Hippocampal formation (tissue), 2 donors: ENCODE data around the gene MRPL14.

Experiments
- DNase-seq, 2 donors: peaks; one replicate each; lab custom pipeline; 2025; lab: John Stamatoyannopoulos, UW

Gene MRPL14

GRCh38 chr6:44080561-44081521, 46.4 kb downstream of the MRPL14 start:
- no peak for DNase-seq

DNA sequence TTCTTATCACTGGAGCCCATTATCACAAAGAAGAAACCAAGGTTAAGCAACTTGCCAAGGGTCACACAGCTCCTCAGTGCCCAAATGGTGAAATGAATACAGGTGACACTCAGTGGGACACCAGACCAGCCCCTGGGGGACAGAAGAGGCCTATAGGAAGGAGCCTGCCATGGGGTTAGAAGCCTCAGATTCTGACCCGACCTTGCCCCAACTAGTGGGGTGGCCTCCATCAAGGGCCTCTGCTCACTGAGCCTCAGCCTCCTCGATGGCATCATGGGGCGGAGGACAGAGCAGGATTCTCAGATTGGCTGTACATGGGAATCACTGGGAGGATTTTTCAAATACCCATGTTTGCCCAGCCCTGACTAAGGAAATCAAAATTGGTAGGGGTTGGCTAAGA, 47.6 kb downstream of the MRPL14 start:
- no peak for DNase-seq

DNA sequence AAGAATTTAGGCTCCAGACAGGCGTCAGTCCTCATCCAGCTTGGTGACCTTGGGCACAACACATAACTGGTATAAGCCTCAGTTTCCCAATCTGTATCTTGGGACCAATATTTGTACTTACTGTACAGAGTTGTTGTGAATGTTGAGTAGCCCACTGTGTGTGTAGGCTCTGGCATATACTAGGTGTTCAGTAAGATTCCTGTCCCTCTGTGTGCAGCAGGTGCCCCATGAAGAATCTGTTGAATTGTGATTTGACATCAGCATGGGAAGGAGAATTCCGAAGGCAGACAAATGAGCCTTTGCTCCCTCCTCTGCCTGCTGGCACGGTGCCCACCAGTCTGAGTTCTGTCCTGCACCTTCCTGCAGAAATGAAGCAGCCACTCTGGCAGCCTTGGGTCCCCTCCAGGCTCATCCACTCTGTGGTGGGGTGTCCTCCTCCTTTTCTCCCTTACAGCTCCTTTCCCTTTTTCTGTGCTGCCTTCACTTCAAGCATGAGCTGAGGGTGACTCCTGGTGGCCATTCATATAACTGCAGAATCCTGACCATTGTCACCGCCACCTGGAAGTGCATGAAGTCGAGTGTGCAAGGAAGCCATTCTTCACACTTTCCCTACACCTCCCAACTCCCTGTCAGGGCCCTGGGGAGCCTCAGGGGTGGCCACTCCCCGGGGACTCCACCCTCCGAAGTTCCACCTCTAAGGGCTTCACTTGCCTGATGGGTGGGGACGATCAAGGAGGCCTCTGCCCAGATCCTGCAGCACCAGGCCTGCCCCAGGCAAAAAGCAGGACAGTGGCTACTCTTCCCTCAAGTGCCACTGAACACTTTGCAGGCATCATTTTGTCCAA, 48.2 kb downstream of the MRPL14 start:
- no peak for DNase-seq

DNA sequence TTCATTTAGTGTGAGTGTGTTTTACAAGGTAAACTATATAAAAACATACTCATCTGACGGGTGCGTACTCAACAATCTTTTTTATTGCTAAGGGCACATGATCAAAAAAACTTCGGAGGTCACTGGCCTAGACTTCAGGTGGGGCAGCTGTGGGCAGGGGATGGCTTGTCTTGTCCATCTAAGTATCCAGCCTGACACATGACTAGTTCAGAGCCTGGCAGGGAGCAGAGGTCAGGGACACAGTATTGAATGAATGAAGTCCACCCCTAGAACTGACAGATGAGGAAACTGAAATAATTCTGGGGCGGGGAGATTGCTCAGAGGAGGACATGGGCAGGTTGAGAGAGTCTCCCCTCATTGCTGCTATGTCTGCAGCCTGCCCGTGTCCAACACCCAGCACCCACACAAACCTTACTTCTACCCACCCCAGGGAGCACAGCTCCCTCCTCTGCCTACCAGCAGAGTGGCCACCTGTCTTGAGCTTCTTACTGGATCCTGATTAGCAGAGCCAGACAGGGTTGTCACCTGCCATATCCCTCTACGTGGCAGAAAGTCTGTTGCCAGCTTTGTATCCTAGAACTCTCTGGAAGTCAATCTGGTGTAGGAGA, 48.9 kb downstream of the MRPL14 start:
- DNase-seq, result no peak

- no peak for DNase-seq
Measured at GRCh38 chr6:44077214-44077946, 49.9 kb downstream of the MRPL14 start.

DNA sequence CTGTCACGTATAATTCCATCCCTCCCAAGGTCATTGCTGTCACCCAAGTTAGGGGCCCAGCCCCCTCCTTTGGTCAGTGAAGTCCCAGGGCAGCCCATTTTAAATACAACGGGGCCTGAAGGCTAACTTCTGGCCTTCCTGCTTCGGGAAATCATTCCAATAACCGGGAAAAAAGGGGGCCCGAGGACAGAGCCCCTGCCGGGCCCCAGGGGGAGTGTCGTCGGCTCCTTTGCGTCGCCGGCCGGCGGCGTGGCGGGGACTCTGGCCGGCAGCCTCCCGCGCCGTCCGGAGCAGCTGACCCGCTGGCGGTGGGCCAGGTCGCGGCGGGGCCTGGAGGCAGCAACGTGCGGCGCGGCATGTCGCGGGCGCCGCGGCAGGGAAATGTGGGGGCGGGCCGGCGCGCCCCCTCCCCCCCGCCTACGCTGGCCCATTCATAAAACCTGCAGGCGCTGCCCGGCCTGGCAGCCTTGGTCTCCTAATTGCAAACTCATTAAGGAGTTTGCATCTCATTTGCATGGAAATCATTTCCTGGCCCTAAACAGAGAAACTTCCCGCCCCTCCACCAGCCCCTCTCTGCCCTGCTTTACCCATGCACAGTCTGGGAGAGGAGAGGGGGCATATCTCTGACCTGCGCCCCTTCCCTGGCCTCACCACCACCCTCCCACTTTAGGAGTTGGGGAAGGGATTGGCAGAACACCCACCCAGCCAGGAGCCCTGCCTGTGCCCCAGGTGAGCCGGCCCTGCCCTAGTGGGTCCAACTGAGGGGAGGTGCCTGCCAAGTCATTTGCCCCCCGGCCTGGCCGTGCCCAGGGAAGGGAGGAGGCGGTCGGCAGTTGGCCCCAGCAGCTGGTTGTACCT, 50.7 kb downstream of the MRPL14 start:
- DNase-seq, result no peak

DNA sequence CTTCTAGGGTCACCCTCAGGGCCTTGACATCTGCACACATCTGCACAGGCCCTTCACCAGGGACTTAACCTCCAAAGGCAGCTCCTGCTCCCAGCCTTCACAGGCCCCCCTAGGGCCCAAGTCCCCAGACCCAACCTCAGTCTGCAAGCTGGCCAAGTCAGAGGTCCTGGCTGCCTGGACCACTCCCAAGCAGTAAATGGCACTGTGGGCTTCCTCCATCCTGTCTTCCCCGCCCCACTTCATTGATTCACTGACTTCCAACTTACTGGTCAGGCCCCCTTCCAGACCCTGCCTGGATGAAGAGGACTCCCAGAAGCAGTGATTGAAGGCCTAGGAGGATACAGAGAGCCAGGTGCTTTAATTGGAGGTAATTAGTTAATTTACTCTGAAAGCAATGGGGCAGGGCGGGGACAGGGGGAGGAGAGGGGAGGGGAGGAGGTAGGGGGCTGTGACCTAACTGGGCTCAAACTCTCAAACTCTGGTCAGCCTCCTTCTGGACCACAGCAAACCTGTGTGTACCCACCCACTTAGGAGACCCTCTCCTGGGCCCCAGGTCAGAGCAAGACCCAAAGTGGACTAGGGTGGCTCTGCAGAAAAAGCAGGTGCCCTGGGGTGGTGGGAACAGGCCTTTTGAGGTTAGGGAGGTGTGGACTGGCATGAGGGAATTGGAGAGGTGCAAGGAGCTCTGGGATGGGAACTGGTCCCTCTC, 51.5 kb downstream of the MRPL14 start:
- DNase-seq, result no peak

- DNase-seq, result no peak
Measured at GRCh38 chr6:44074813-44075646, 52.2 kb downstream of the MRPL14 start.

- DNase-seq, result no peak
Measured at GRCh38 chr6:44074439-44074812, 52.8 kb downstream of the MRPL14 start.

- DNase-seq, result no peak
Measured at GRCh38 chr6:44073612-44074438, 53.4 kb downstream of the MRPL14 start.

GRCh38 chr6:44072959-44073611, 54.2 kb downstream of the MRPL14 start:
- DNase-seq, result no peak

- DNase-seq, result no peak
Measured at GRCh38 chr6:44072452-44072958, 54.7 kb downstream of the MRPL14 start.

DNA sequence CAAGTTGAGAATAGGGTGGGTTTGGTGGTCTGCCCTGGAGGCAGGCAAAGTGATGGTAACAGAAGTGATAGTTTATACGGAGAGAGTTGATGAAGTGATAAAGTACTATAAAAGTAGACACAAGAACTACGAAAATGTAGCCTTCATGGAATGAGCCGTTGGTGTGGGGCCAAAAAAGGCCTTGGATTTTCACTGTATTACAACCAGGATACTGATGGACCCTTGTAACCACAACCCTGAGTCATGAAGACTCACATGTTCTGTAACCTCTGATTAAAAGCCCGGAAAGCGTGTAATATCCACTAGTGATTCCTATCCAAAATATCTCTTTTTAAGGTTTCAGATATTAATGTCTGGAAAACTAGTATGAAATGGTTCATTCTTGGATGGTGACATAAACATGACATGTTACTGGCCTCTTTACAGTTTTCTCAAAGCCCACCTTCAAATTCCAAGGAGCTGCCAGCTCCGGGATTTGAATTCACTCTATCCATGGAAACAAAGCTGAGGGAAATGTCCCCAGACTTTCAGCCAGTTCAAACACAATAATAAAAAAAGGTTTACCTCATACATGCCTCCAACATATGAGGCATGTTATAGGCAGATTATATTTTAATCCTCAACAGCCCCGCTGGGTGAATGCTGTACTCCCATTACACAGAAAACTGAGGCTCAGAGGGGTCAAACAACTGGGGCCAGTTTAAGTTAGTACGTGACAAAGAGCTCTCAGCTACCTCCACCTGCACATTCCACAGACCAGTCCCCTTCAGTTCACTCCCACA, 55.4 kb downstream of the MRPL14 start:
- DNase-seq, result no peak

DNA sequence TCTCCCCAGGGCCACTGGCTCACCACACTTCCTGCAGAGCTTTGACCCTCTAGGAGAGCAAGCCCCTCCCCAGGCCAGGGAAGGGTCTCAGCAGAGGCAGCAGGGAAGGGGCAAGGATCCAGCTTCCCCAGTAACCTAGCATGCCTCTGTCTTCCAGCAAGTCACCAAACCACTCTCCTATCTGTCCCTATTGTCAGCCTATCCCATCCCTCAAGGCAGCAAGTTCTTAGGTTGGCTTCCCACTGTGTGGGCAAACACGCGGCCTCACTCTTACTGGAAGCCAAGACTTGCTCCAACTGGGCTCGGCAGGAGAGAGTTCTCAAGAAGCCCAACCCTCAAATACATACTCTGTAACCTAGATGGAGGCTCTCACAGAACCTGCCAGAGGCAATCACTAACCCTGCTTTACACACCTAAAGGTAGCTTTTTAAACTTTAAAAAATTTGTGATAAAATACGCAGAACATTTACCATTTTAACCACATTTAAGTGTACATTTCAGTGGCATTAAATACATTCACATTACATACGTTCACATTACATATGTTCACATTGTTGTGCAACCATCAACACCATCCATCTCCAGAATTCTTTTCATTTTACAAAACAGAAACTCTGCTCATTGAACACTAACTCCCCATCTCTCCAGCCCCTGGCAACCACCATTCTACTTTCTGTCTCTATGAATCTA, 58.5 kb downstream of the MRPL14 start:
- DNase-seq, result no peak

DNA sequence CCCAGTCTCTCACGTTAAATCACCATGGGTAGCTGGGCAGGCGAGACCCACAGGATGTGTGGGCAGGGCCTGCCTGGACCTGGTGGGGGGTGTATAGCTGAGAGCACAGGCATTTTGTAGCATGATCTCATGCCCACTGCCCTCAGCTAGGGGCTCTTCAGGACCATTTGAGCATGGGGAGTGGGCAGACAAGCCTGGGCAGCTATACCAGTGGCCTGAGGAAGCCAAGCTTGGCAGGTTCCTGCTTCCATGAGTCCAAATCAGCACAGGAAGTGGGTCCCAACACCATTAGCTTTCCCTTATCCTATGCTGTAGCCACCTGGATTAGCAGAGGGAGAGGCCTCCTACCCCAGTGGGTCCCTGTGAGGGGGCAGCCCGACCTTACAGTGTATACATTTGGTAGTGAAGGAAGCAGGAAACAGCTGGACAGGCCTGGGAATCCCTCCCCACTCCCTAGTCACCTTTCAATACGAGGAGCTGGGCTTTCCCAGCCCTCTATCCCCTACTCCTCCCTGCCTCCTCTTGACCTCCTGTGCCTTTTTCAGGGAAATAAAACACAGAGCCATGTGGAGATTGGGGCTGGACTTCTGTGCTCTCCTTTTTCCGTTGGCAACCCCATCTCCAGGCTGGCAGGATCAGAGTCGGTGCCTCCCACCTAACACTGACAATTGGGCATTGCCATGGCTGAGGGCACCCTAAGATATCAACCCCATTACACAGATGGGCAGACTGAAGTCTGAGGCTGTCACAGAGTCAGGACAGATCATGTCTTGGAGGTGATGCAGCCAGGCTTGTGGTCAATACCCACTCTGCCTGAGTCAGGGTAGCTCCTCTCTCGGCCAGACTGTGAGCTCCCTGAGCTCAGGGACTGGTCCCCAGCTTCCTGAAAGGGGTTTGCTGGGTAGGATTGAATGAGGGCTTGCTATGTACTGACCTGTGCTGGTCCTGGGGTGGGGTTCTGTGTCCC, 59.8 kb downstream of the MRPL14 start:
- DNase-seq, result no peak
